Measurements from ENCODE around the gene TMEM204.

The TMEM204 gene

DNA sequence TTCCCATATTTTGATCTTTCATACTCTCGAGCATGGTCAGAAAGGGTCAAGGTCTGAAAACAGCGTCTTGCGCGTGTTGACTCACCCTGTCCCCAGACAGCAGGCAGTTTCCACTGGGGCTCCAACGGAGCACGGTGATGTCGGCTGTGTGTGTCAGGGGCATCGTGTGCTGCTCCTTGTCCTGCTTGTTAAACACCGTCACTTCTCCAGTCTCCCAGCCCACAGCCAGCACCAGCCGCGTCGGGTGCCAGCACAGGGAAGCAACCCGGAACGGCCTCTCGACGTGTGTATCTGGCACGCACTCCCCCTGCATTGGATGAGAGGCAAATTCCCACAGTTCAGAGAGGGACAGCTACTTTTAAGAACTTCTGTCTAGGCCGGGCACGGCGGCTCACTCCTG is 68.8 kb downstream of the TMEM204 start:
- DNase-seq = no peak
